Ishikawa (cell line): Measurements from ENCODE around the gene NXPE3.

Experiments
- CEBPB ChIP-seq: IDR thresholded peaks from 2 replicates; pipeline ENCODE4 v1.6.1; 2012
- CREB1 ChIP-seq: IDR thresholded peaks from 2 replicates; pipeline ENCODE4 v1.6.1; 2012; ENCODE audit warnings: low read depth
- EGR1 ChIP-seq: IDR thresholded peaks from 2 replicates; pipeline ENCODE4 v1.6.1; 2012
- EP300 ChIP-seq: IDR thresholded peaks from 2 replicates; pipeline ENCODE4 v1.6.1; 2012; ENCODE audit warnings: borderline replicate concordance
- FOXM1 ChIP-seq: IDR thresholded peaks from 2 replicates; pipeline ENCODE4 v1.6.1; 2012; ENCODE audit warnings: low read depth, borderline replicate concordance
- MAX ChIP-seq: IDR thresholded peaks from 2 replicates; pipeline ENCODE4 v1.6.1; 2012
- NFIC ChIP-seq: IDR thresholded peaks from 2 replicates; pipeline ENCODE4 v1.6.1; 2012
- RAD21 ChIP-seq: IDR thresholded peaks from 2 replicates; pipeline ENCODE4 v1.6.1; 2012; ENCODE audit warnings: low read depth
- REST ChIP-seq: IDR thresholded peaks from 2 replicates; pipeline ENCODE4 v1.6.1; 2012; ENCODE audit warnings: low read depth, mild to moderate bottlenecking
- TAF1 ChIP-seq: IDR thresholded peaks from 2 replicates; pipeline ENCODE4 v1.6.1; 2012; ENCODE audit warnings: low read depth, mild to moderate bottlenecking
- TCF12 ChIP-seq: IDR thresholded peaks from 2 replicates; pipeline ENCODE4 v1.6.1; 2012; ENCODE audit warnings: low read depth
- TEAD4 ChIP-seq: IDR thresholded peaks from 2 replicates; pipeline ENCODE4 v1.6.1; 2012
- USF1 ChIP-seq: IDR thresholded peaks from 2 replicates; pipeline ENCODE4 v1.6.1; 2012
- YY1 ChIP-seq: IDR thresholded peaks from 2 replicates; pipeline ENCODE4 v1.6.1; 2012; ENCODE audit warnings: low read depth
- ZBTB7A ChIP-seq: IDR thresholded peaks from 2 replicates; pipeline ENCODE4 v1.6.1; 2012; ENCODE audit warnings: low read depth

The NXPE3 gene

GRCh38 chr3:101732240-101732641 lies 46.8 kb upstream of the NXPE3 start:
- no peak for TF ChIP-seq REST
- no peak for TF ChIP-seq TAF1
- no peak for TF ChIP-seq NFIC
- no peak for TF ChIP-seq USF1
- TF ChIP-seq RAD21: no peak
- TF ChIP-seq YY1: no peak
- no peak for TF ChIP-seq MAX
- no peak for TF ChIP-seq EGR1
- no peak for TF ChIP-seq CEBPB
- no peak for TF ChIP-seq ZBTB7A
- TF ChIP-seq FOXM1: no peak
- no peak for TF ChIP-seq CREB1
- no peak for TF ChIP-seq TCF12
- no peak for TF ChIP-seq TEAD4
- no peak for TF ChIP-seq EP300

- TF ChIP-seq EGR1 (no peak), CREB1 (no peak)
These were observed 43.2 kb upstream of the NXPE3 start for GRCh38 chr3:101735833-101736232.

GRCh38 chr3:101744811-101745210 lies 34.2 kb upstream of the NXPE3 start:
- no peak for TF ChIP-seq RAD21
- no peak for TF ChIP-seq USF1
- no peak for TF ChIP-seq NFIC
- TF ChIP-seq CEBPB: no peak
- TF ChIP-seq TEAD4: no peak
- TF ChIP-seq MAX: no peak
- TF ChIP-seq EGR1: no peak
- no peak for TF ChIP-seq YY1
- no peak for TF ChIP-seq REST
- TF ChIP-seq ZBTB7A: no peak
- no peak for TF ChIP-seq FOXM1
- no peak for TF ChIP-seq CREB1
- no peak for TF ChIP-seq TCF12
- no peak for TF ChIP-seq EP300
- TF ChIP-seq TAF1: no peak

- TF ChIP-seq NFIC (no peak), EGR1 (no peak), USF1 (no peak), ZBTB7A (no peak), CEBPB (no peak), REST (no peak), EP300 (no peak), TEAD4 (no peak), FOXM1 (no peak), CREB1 (no peak), TCF12 (no peak), RAD21 (no peak), MAX (no peak), TAF1 (no peak)
These were observed 20.8 kb upstream of the NXPE3 start for GRCh38 chr3:101758224-101758623.
